WI38 (cell line): ENCODE measurements around the gene STARD3.

Experiments
- H3K4me3 ChIP-seq: 2 replicates; pipeline ENCODE4 v1.5.1; 2011; ENCODE audit warnings: low read depth, mild to moderate bottlenecking, control low read depth, low read length
- TF ChIP-seq, protein P1 (sequence below): IDR thresholded peaks from 2 replicates; pipeline ENCODE4 v1.5.1; 2012; ENCODE audit warnings: low read depth, mild to moderate bottlenecking, control low read depth, low read length

Gene STARD3

DNA sequence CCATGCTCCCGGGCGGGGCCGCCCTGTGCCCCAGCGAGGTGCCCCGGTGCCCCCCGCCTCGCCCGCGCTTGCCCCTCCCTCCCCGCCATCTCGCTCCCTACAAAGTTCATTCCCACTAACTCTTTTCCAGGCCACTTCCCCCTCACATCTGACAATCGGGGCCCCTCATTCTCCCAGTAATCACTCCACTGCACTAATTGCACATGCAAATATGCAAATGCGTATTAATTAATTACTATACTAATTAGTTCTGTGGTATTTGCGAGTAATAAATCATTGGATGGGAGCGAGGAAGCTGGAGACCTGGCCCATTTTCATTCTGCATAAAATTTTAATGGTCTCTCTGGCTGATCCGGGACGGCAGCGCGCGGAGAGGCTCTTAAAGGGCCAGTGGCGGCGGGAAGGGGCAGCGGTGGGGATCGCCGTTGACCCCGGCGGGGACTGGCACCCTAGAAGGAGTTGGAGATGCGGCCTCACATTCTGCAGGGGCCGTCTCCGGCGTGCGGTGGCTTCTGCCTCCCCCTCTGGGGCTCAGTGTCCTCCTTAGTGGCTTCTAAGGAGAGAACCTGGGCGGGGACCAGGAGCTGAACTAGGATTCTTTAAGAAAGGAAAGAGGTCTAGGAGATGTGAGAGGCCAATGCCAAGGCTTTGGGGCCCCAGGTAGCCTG is 18.6 kb upstream of the STARD3 start:
- peak overlapping the region; percentile 58 for H3K4me3 ChIP-seq
- TF ChIP-seq, protein P1, sequence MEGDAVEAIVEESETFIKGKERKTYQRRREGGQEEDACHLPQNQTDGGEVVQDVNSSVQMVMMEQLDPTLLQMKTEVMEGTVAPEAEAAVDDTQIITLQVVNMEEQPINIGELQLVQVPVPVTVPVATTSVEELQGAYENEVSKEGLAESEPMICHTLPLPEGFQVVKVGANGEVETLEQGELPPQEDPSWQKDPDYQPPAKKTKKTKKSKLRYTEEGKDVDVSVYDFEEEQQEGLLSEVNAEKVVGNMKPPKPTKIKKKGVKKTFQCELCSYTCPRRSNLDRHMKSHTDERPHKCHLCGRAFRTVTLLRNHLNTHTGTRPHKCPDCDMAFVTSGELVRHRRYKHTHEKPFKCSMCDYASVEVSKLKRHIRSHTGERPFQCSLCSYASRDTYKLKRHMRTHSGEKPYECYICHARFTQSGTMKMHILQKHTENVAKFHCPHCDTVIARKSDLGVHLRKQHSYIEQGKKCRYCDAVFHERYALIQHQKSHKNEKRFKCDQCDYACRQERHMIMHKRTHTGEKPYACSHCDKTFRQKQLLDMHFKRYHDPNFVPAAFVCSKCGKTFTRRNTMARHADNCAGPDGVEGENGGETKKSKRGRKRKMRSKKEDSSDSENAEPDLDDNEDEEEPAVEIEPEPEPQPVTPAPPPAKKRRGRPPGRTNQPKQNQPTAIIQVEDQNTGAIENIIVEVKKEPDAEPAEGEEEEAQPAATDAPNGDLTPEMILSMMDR = no peak

DNA sequence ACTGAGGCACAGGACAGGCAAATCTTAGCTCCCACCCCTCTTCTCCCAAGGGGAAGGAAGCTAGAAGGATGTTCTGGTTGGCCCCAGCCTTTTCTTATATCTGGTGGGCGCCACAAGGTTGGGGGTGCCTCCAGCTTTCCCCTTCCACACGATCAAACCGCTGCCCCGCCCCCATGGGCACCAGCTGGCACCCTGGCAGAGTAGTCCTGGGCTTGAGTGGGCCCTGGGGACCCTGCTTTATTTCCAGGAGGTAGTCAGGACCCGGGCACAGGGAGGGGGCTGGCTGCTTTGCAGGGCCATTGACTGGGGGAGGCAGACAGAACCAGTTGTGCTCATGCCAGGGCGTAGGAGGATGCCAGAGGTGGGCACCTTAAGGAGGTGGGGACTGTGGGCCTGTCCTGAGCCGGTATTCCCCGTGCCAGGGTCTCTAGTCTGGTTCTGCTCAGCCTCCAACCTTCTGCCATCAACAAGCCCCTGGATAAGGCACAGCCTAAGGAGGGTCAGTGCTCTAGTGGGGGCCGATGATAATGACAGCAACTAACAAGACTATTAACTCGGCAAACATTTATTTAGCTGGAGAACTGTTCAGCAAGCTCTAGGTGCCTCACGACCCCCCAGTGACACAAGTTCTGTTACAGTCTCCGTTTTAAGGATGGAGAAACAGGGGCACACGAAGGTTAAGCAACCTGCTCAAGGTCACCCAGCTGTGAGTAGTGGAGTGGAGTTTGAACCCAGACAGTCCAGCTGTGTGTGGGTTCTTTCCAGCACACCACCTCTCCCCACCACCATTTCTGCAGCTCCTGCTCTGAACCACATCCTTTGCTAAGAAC is 17.8 kb upstream of the STARD3 start:
- H3K4me3 ChIP-seq = peak overlapping the region; percentile 58; the same call in 1 of the 2 replicates
- TF ChIP-seq, protein P1 = no peak

DNA sequence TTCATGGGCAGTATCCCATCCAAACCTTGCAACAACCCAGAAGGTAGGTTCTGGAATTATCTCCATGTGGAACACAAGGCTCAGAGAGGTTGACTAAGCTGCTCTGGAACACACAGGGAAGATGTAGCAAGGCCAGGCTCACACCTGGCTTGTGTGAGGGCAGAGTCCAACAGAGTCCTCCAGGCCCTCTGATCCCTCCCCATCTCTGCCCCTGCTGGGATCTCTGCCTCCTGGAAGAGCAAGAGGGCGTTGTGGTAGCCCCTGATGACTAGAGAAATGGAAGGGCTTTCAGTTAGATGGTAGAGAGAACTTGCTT is 17.2 kb upstream of the STARD3 start:
- TF ChIP-seq, protein P1 = no peak
- no peak overlapping the region for H3K4me3 ChIP-seq

DNA sequence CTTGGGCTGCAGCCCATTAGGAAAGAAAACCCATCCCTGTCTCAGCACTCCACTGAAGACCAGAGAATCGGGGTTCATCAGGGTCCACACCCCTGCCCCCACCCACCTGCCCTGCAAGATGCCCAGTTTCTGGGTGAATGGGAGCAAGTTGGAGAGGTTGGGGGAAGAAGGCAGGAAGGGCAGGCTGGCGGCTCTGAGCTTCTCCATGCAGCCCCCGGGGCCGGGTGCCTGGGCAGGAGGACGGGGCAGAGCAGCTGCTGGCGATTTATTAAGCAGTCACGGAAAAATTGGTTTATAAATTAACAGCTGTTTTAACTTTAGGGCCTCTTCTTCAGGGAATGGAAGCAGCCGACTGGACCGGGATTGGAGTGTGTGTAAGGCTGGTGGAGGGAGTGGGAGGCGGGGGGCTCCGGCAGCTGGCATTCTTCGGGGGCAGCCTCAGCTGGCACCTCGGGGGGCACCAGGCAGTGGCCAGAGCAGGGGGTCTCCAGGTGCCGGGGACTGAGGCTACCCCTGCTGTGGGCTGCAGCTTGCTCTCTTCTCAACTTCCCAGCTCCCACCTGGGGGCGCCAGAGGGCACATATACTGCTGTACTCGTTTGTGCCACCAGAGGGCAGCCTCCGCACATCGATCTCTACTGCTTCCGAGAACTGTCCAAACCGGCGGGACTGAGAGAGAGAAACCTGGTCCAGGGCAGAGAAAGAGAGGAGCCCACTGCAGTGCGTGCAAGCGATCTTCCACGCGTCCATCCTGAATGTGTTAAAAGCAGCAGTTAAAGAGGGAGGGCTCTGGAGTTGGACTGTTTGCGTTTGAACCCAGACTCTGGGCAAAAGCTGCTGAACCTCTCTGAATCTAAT is 15.2 kb upstream of the STARD3 start:
- no peak overlapping the region for H3K4me3 ChIP-seq

DNA sequence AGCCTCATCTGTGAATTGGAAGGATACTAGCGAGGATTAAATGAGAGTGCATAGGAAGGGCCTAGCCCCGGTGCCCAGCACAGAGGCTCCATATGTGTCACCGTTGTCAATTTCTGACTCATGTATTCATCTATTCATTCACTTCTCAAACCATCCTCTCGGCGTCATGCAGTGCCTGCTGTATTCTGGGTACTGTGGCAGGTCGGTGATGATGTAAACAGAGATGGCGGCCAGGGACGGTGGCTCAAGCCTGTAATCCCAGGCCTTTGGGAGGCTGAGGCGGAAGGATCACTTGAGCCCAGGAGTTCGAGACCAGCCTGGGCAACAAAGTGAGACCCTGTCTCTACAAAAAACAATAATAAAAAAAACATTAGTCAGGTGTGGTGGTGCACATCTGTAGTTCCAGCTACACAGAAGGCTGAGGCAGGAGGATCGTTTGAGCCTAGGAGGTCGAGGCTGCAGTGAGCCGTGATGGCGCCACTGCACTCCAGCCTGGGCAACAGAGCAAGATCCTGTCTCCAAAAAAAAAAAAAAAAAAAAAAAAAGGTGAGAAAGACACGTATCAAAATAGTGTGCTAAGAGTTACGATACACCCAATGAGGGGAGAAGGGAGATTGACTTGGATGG is 14.5 kb upstream of the STARD3 start:
- H3K4me3 ChIP-seq = no peak overlapping the region

More for the DNA sequence above, 15.2 kb upstream of the STARD3 start:
- TF ChIP-seq, protein P1 = peak; percentile 100

DNA sequence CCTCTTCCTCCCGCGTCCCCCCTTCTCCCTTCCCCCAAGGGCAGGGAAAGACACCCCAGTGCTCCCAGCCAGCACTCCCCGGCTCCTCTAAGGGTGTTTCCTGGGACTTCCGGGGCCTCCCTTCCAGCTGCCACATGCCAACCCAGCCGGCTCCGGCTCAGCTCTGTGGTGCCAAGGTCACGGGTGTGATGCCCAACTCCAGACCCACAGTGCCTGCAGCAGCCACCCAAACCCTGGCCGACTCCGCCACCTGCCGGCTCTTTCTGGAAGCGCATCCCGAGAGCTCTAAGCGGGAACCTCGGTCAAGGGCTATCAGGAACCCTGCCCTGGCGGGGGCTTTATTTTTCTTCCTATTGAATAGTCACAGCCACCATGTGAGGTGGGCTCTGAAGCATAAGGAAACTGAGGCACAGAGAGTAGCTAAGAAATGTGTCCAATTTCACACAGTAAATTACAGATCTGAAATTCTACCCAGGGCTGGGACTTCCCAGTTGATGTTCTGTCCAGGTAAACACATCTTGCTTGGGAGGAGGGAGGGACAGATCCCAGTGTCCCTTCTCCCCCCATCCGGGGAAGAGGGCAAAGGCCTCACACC is 13.5 kb upstream of the STARD3 start:
- TF ChIP-seq, protein P1 = peak; percentile 96
- no peak overlapping the region for H3K4me3 ChIP-seq

More for the DNA sequence above, 14.5 kb upstream of the STARD3 start:
- TF ChIP-seq, protein P1 = no peak
